HEK293 (cell line): Measurements from ENCODE around the gene WDFY3.

Experiments used
- CTCF ChIA-PET: fragments of 350-600 bp; formaldehyde crosslinking; extraction: SDS; loops from one replicate; lab custom pipeline; 2021; ENCODE audit warnings: antibody characterized with exemption; lab: Yijun Ruan, JAX
- POLR2A ChIA-PET: fragments of 300-600 bp; formaldehyde crosslinking; extraction: SDS; loops from one replicate; lab custom pipeline; 2020; ENCODE audit warnings: antibody characterized with exemption, inconsistent platforms; lab: Yijun Ruan, JAX
- H3K27ac ChIP-seq: fragments of 200-500 bp; sonication (Bioruptor generic); 2 replicates; pipeline ENCODE4 v1.5.1; 2014; ENCODE audit warnings: low read depth, low read length, control low read depth, inconsistent platforms; ENCODE audit errors: extremely low read depth
- H3K36me3 ChIP-seq, 2 experiments: fragments of 200-500 bp in 1 of 2; sonication (Bioruptor generic) in 1 of 2; 1 replicate in 1 of 2; 2 replicates in 1 of 2; pipeline ENCODE4 v1.5.1; 2014 to 2017; ENCODE audit warnings: inconsistent platforms in 2 of 2, low read length in 2 of 2; ENCODE audit not compliant: control insufficient read depth in 2 of 2, insufficient read depth in 1 of 2
- H3K4me1 ChIP-seq: fragments of 200-500 bp; sonication (Bioruptor generic); 2 replicates; pipeline ENCODE4 v1.5.1; 2014; ENCODE audit warnings: mild to moderate bottlenecking, low read length, inconsistent platforms; ENCODE audit not compliant: control insufficient read depth, insufficient read depth
- H3K4me3 ChIP-seq: 2 replicates; pipeline ENCODE4 v1.5.1; 2011; ENCODE audit warnings: low read depth, mild to moderate bottlenecking, control low read depth, low read length, moderate library complexity
- H3K9me3 ChIP-seq: fragments of 200-500 bp; sonication (Bioruptor generic); 2 replicates; pipeline ENCODE4 v1.5.1; 2014; ENCODE audit warnings: low read depth, low read length, inconsistent platforms; ENCODE audit not compliant: control insufficient read depth, insufficient read depth
- GLIS1 ChIP-seq: fragments of 450-650 bp; formaldehyde crosslinking; IDR thresholded peaks from 2 replicates; pipeline ENCODE4 v1.5.1; 2016; ENCODE audit warnings: missing biosample characterization, missing genetic modification characterization
- HOXA7 ChIP-seq: sonication (generic); formaldehyde crosslinking; IDR thresholded peaks from 2 replicates; pipeline ENCODE4 v1.8.1; 2022; ENCODE audit warnings: missing genetic modification reagents, borderline replicate concordance
- MYNN ChIP-seq: fragments of 450-650 bp; formaldehyde crosslinking; IDR thresholded peaks from 2 replicates; pipeline ENCODE4 v1.5.1; 2016; ENCODE audit warnings: missing biosample characterization, missing genetic modification characterization, borderline replicate concordance
- ZNF114 ChIP-seq: fragments of 450-650 bp; formaldehyde crosslinking; IDR thresholded peaks from 2 replicates; pipeline ENCODE4 v1.5.0; 2017; ENCODE audit warnings: missing biosample characterization, missing genetic modification characterization
- ZNF184 ChIP-seq: fragments of 450-650 bp; IDR thresholded peaks from 2 replicates; pipeline ENCODE4 v1.5.1; 2018; ENCODE audit warnings: missing biosample characterization, mild to moderate bottlenecking, missing genetic modification characterization
- ZNF211 ChIP-seq: fragments of 450-650 bp; formaldehyde crosslinking; IDR thresholded peaks from 2 replicates; pipeline ENCODE4 v1.5.1; 2016; ENCODE audit warnings: low read depth, missing biosample characterization, missing genetic modification characterization
- ZNF214 ChIP-seq: fragments of 450-650 bp; formaldehyde crosslinking; IDR thresholded peaks from 2 replicates; pipeline ENCODE4 v1.5.1; 2017; ENCODE audit warnings: missing biosample characterization, mild to moderate bottlenecking, missing genetic modification characterization, borderline replicate concordance
- ZNF223 ChIP-seq: fragments of 450-650 bp; formaldehyde crosslinking; IDR thresholded peaks from 2 replicates; pipeline ENCODE4 v1.5.1; 2016; ENCODE audit warnings: missing biosample characterization, missing genetic modification characterization
- ZNF266 ChIP-seq: fragments of 450-650 bp; formaldehyde crosslinking; IDR thresholded peaks from 2 replicates; pipeline ENCODE4 v1.5.1; 2016; ENCODE audit warnings: missing biosample characterization, missing genetic modification characterization, low read depth
- ZNF302 ChIP-seq: fragments of 450-650 bp; formaldehyde crosslinking; IDR thresholded peaks from 2 replicates; pipeline ENCODE4 v1.5.1; 2016; ENCODE audit warnings: missing biosample characterization, missing genetic modification characterization, low read depth
- ZNF354C ChIP-seq: fragments of 450-650 bp; formaldehyde crosslinking; IDR thresholded peaks from 2 replicates; pipeline ENCODE4 v1.5.1; 2016; ENCODE audit warnings: missing biosample characterization, missing genetic modification characterization, low read depth, borderline replicate concordance
- ZNF366 ChIP-seq: fragments of 450-650 bp; formaldehyde crosslinking; conservative IDR thresholded peaks from 2 replicates; pipeline ENCODE4 v1.5.1; 2016; ENCODE audit warnings: missing biosample characterization, missing genetic modification characterization
- ZNF37A ChIP-seq: fragments of 450-650 bp; IDR thresholded peaks from 2 replicates; pipeline ENCODE4 v1.5.1; 2018; ENCODE audit warnings: missing biosample characterization, missing genetic modification characterization
- ZNF391 ChIP-seq: fragments of 450-650 bp; formaldehyde crosslinking; IDR thresholded peaks from 2 replicates; pipeline ENCODE4 v1.5.1; 2016; ENCODE audit warnings: low read depth, missing biosample characterization, missing genetic modification characterization, borderline replicate concordance
- ZNF426 ChIP-seq: fragments of 450-650 bp; formaldehyde crosslinking; IDR thresholded peaks from 2 replicates; pipeline ENCODE4 v1.5.1; 2017; ENCODE audit warnings: missing biosample characterization, missing genetic modification characterization, mild to moderate bottlenecking, inconsistent platforms, moderate library complexity
- ZNF529 ChIP-seq: fragments of 450-650 bp; formaldehyde crosslinking; IDR thresholded peaks from 2 replicates; pipeline ENCODE4 v1.5.1; 2017; ENCODE audit warnings: missing genetic modification characterization, missing biosample characterization; ENCODE audit not compliant: insufficient replicate concordance
- ZNF555 ChIP-seq: fragments of 450-650 bp; formaldehyde crosslinking; conservative IDR thresholded peaks from 2 replicates; pipeline ENCODE4 v1.5.1; 2017; ENCODE audit warnings: missing biosample characterization, mild to moderate bottlenecking, missing genetic modification characterization, inconsistent platforms
- ZNF600 ChIP-seq: fragments of 450-650 bp; formaldehyde crosslinking; IDR thresholded peaks from 2 replicates; pipeline ENCODE4 v1.5.1; 2016; ENCODE audit warnings: missing biosample characterization, missing genetic modification characterization
- ZNF626 ChIP-seq: fragments of 450-650 bp; sonication (Bioruptor Pico); formaldehyde crosslinking; IDR thresholded peaks from 2 replicates; pipeline ENCODE4 v1.5.1; 2018; ENCODE audit warnings: missing biosample characterization, missing genetic modification characterization, inconsistent platforms
- TF ChIP-seq, protein P1 (sequence below): fragments of 450-650 bp; formaldehyde crosslinking; IDR thresholded peaks from 2 replicates; pipeline ENCODE4 v1.5.1; 2017; ENCODE audit warnings: missing biosample characterization, missing genetic modification characterization
- TF ChIP-seq, protein P2 (sequence below): fragments of 450-650 bp; IDR thresholded peaks from 2 replicates; pipeline ENCODE4 v1.5.1; 2018; ENCODE audit warnings: missing biosample characterization, missing genetic modification characterization
- TF ChIP-seq, protein P3 (sequence below): fragments of 450-650 bp; formaldehyde crosslinking; IDR thresholded peaks from 2 replicates; pipeline ENCODE4 v1.5.1; 2016; ENCODE audit warnings: missing biosample characterization, missing genetic modification characterization

Gene WDFY3

DNA sequence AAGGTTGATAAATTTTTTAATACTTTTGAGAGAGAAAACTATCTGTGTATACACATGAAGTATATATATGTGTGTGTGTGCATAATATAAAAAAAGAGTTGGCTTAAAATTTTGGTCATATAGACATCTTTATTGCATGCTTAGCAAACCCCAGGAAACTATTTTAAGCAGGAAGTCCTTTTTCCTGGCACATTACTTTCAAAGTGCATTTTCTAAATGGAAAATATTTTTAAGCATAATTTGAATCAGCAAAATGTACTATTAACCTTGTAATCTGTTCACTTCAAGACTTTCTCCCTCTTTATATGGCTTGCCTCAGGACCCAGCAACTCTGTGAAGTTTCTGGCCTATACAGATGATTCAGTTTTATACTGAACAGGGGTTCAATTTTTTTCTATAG lies 277.3 kb downstream of the WDFY3 start:
- H3K27ac ChIP-seq: no peak overlapping the region
- no peak overlapping the region for H3K4me3 ChIP-seq
- H3K9me3 ChIP-seq: no peaks in the 10 kb centered on the region
- no peaks in the 10 kb centered on the region for H3K4me1 ChIP-seq
- peaks cover 0 to 71% of the 10 kb centered on the region in 2 experiments for H3K36me3 ChIP-seq
- ChIA-PET CTCF (no interaction called here), POLR2A (no interaction called here)
- TF ChIP-seq ZNF626 (tag by site-specific recombination) (no peak), ZNF184 (tag by site-specific recombination) (no peak), GLIS1 (tag by site-specific recombination) (no peak), ZNF211 (tag by site-specific recombination) (no peak), ZNF529 (tag by site-specific recombination) (no peak)
- TF ChIP-seq, protein P1, sequence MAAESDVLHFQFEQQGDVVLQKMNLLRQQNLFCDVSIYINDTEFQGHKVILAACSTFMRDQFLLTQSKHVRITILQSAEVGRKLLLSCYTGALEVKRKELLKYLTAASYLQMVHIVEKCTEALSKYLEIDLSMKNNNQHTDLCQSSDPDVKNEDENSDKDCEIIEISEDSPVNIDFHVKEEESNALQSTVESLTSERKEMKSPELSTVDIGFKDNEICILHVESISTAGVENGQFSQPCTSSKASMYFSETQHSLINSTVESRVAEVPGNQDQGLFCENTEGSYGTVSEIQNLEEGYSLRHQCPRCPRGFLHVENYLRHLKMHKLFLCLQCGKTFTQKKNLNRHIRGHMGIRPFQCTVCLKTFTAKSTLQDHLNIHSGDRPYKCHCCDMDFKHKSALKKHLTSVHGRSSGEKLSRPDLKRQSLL (tag by site-specific recombination): no peak
- TF ChIP-seq, all 188 proteins: peak for 0

DNA sequence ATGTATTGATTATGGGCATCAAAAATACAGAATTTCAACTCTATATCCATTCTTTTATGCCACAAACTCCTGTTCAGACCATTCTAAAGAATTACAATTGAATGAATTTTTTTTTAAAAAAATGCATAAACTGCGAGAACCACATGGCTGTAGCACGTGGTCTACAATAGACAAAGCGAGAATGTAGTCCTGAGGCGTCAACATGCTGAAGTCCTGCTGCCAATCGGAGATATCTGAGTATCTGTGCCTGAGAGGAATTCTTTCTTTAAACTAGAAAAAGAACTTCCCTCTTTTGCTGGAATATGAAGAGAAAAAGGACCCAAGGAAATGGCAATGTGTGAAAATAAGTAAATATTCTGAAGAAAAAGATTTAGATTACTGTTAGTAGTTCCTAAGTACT lies 277.9 kb downstream of the WDFY3 start:
- H3K9me3 ChIP-seq: no peaks in the 10 kb centered on the region
- no peak overlapping the region for H3K27ac ChIP-seq
- no peaks in the 10 kb centered on the region for H3K4me1 ChIP-seq
- POLR2A ChIA-PET: no interaction called here
- no peak overlapping the region for H3K4me3 ChIP-seq
- peaks cover 0 to 73% of the 10 kb centered on the region in 2 experiments for H3K36me3 ChIP-seq
- TF ChIP-seq MYNN (tag by site-specific recombination): no peak
- TF ChIP-seq, all 188 proteins: peak for 0
- CTCF ChIA-PET: interaction anchor here (0.6 kb wide), 1 partner anchor 25 kb away, joined by 3 read pairs; no protein-coding TSS in a partner anchor

DNA sequence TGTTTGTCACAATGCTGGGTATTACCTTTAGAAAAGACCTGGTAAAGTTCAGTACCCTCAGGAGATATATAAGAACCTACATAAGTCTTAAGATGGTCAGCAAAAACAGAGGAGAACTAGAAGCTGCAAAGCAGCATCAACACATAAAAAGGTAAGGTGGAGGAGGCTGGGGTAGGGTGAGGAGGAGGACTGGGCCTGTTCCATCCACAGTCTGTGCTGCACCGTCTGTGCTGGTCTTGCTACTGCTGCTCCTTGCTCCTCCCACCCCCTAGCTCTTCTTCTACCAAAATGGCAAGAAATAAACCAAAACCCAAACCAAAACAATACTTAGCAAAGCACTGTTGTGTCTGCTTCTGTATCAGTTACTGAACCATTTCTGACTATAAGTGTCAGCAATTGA lies 281.4 kb downstream of the WDFY3 start:
- no peak for TF ChIP-seq ZNF266
- no peak for TF ChIP-seq ZNF555
- no peak for TF ChIP-seq ZNF391
- no peak for TF ChIP-seq ZNF302
- Histone ChIP-seq H3K36me3 (peaks cover 8 to 77% of the 10 kb centered on the region in 2 experiments), H3K9me3 (no peaks in the 10 kb centered on the region), H3K4me3 (no peak overlapping the region), H3K27ac (no peak overlapping the region), H3K4me1 (no peaks in the 10 kb centered on the region)
- ChIA-PET POLR2A (no interaction called here), CTCF (no interaction called here)

DNA sequence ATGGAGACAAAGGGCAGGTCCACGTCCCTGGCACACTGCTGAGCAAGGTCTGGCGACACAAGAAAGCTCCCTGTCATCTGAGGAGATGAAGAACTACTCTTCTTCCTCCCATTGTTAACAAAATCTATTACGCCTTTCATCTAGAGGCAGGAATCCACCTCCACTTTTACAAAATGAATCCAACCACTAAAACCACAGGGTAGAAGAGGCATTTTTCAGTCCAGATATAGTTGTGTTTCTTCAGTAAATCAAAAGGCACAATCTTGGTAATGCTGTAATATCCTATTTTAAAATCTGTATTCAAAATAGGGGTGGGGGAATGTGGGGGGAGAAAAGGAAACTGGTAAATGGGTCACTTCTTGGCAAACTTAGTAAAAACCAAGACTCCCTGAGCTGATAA lies 282.1 kb downstream of the WDFY3 start:
- ChIA-PET POLR2A (no interaction called here), CTCF (no interaction called here)
- H3K36me3 ChIP-seq: peaks cover 8 to 76% of the 10 kb centered on the region in 2 experiments; a peak in 2 of 3 replicates
- H3K4me1 ChIP-seq: no peaks in the 10 kb centered on the region
- H3K27ac ChIP-seq: no peak overlapping the region
- no peak overlapping the region for H3K4me3 ChIP-seq
- no peaks in the 10 kb centered on the region for H3K9me3 ChIP-seq
- TF ChIP-seq ZNF37A (tag by site-specific recombination) (no peak), HOXA7 (CRISPR knock-in tag) (no peak), ZNF114 (tag by site-specific recombination) (no peak), ZNF366 (tag by site-specific recombination) (no peak), ZNF529 (tag by site-specific recombination) (no peak), ZNF354C (tag by site-specific recombination) (no peak), ZNF426 (no peak), ZNF214 (tag by site-specific recombination) (no peak), ZNF223 (no peak), ZNF600 (no peak)
- TF ChIP-seq, protein P2, sequence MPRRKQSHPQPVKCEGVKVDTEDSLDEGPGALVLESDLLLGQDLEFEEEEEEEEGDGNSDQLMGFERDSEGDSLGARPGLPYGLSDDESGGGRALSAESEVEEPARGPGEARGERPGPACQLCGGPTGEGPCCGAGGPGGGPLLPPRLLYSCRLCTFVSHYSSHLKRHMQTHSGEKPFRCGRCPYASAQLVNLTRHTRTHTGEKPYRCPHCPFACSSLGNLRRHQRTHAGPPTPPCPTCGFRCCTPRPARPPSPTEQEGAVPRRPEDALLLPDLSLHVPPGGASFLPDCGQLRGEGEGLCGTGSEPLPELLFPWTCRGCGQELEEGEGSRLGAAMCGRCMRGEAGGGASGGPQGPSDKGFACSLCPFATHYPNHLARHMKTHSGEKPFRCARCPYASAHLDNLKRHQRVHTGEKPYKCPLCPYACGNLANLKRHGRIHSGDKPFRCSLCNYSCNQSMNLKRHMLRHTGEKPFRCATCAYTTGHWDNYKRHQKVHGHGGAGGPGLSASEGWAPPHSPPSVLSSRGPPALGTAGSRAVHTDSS (tag by site-specific recombination): no peak
- TF ChIP-seq, protein P3, sequence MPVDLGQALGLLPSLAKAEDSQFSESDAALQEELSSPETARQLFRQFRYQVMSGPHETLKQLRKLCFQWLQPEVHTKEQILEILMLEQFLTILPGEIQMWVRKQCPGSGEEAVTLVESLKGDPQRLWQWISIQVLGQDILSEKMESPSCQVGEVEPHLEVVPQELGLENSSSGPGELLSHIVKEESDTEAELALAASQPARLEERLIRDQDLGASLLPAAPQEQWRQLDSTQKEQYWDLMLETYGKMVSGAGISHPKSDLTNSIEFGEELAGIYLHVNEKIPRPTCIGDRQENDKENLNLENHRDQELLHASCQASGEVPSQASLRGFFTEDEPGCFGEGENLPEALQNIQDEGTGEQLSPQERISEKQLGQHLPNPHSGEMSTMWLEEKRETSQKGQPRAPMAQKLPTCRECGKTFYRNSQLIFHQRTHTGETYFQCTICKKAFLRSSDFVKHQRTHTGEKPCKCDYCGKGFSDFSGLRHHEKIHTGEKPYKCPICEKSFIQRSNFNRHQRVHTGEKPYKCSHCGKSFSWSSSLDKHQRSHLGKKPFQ (tag by site-specific recombination): no peak
